SK-N-MC (cell line): ENCODE measurements around the gene PRKN.
"Not testable (repeated sequence)": the region's sequence is repeated elsewhere in the genome, so short reads cannot be mapped to it uniquely, and the experiment has no call there.

Experiments used
- DNase-seq: peaks from one replicate; pipeline ENCODE4 v3.0.0-alpha.2; 2011; ENCODE audit warnings: low read depth, low spot score
- H3K27ac ChIP-seq: fragments of 200-600 bp; sonication (generic); 2 replicates; pipeline ENCODE4 v1.5.1; 2016; ENCODE audit warnings: mixed run types
- H3K36me3 ChIP-seq: fragments of 200-600 bp; sonication (generic); 2 replicates; pipeline ENCODE4 v1.6.1; 2017; ENCODE audit warnings: antibody characterized with exemption, low read length, mixed read lengths; ENCODE audit not compliant: insufficient read depth
- H3K4me3 ChIP-seq: fragments of 200-600 bp; sonication (generic); 2 replicates; pipeline ENCODE4 v1.5.1; 2016
- H3K9ac ChIP-seq: fragments of 200-600 bp; sonication (generic); 2 replicates; pipeline ENCODE4 v1.8.0; 2017; ENCODE audit warnings: mixed run types, mixed read lengths; ENCODE audit not compliant: insufficient read length
- H3K9me3 ChIP-seq: fragments of 200-600 bp; sonication (generic); 2 replicates; pipeline ENCODE4 v1.6.1; 2017; ENCODE audit warnings: low read depth, mild to moderate bottlenecking, antibody characterized with exemption, low read length, moderate library complexity, mixed read lengths
- EZH2 ChIP-seq: fragments of 200-600 bp; sonication (generic); IDR thresholded peaks from one replicate; pipeline ENCODE4 v1.6.1; 2017; ENCODE audit warnings: antibody characterized with exemption
- FOXP2 ChIP-seq: optimal IDR thresholded peaks from 2 replicates; pipeline ENCODE3; 2011; ENCODE audit warnings: mild to moderate bottlenecking, moderate library complexity; ENCODE audit not compliant: insufficient read depth; ENCODE audit errors: extremely low read length, control extremely low read depth
- POLR2AphosphoS5 ChIP-seq: IDR thresholded peaks from 2 replicates; pipeline ENCODE4 v1.6.1; 2012; ENCODE audit warnings: mild to moderate bottlenecking, low read depth, low read length, borderline replicate concordance

Gene PRKN

GRCh38 chr6:161880056-161880455 is 847.5 kb downstream of the PRKN start:
- Histone ChIP-seq H3K9me3 (no peaks in the 10 kb centered on the region), H3K4me3 (no peak overlapping the region), H3K9ac (no peak overlapping the region), H3K36me3 (no peaks in the 10 kb centered on the region), H3K27ac (no peak overlapping the region)
- TF ChIP-seq FOXP2, result no peak
- TF ChIP-seq POLR2AphosphoS5, result no peak
- no peak for TF ChIP-seq EZH2
- no peak for DNase-seq

GRCh38 chr6:161876231-161876630 is 851.3 kb downstream of the PRKN start:
- DNase-seq, result no peak

GRCh38 chr6:161870236-161870901 is 857.2 kb downstream of the PRKN start:
- DNase-seq, result no peak
- Histone ChIP-seq H3K27ac (no peak overlapping the region), H3K9me3 (no peaks in the 10 kb centered on the region), H3K4me3 (no peak overlapping the region), H3K9ac (no peak overlapping the region), H3K36me3 (no peaks in the 10 kb centered on the region)
- TF ChIP-seq EZH2 (no peak), POLR2AphosphoS5 (no peak), FOXP2 (no peak)

More at GRCh38 chr6:161876231-161876630, 851.3 kb downstream of the PRKN start:
- H3K36me3 ChIP-seq, result no peaks in the 10 kb centered on the region
- no peak overlapping the region for H3K4me3 ChIP-seq
- no peak for TF ChIP-seq FOXP2
- TF ChIP-seq POLR2AphosphoS5, result no peak
- no peak for TF ChIP-seq EZH2
- no peak overlapping the region for H3K9ac ChIP-seq
- no peaks in the 10 kb centered on the region for H3K9me3 ChIP-seq
- H3K27ac ChIP-seq, result no peak overlapping the region

GRCh38 chr6:161869491-161869890 is 858.1 kb downstream of the PRKN start:
- no peak for TF ChIP-seq POLR2AphosphoS5
- TF ChIP-seq FOXP2, result no peak
- TF ChIP-seq EZH2, result no peak
- DNase-seq, result no peak
- Histone ChIP-seq H3K4me3 (no peak overlapping the region), H3K9ac (no peak overlapping the region), H3K27ac (no peak overlapping the region), H3K36me3 (no peaks in the 10 kb centered on the region), H3K9me3 (no peaks in the 10 kb centered on the region)

- Histone ChIP-seq H3K9me3 (no peaks in the 10 kb centered on the region), H3K27ac (no peak overlapping the region), H3K4me3 (no peak overlapping the region), H3K9ac (no peak overlapping the region), H3K36me3 (no peaks in the 10 kb centered on the region)
- DNase-seq, result no peak
- TF ChIP-seq EZH2 (no peak), POLR2AphosphoS5 (no peak)
Measured at GRCh38 chr6:161866570-161866969, 861.0 kb downstream of the PRKN start.

- H3K9ac ChIP-seq, DNase-seq, H3K36me3 ChIP-seq, H3K9me3 ChIP-seq, H3K4me3 ChIP-seq, H3K27ac ChIP-seq: not testable (repeated sequence)
Measured at GRCh38 chr6:161861061-161861460, 866.5 kb downstream of the PRKN start.

- H3K9me3 ChIP-seq, result no peaks in the 10 kb centered on the region
- no peak overlapping the region for H3K4me3 ChIP-seq
- H3K27ac ChIP-seq, result no peak overlapping the region
- H3K36me3 ChIP-seq, result no peaks in the 10 kb centered on the region
- TF ChIP-seq EZH2, result no peak
- TF ChIP-seq FOXP2, result no peak
- no peak for TF ChIP-seq POLR2AphosphoS5
- DNase-seq, result no peak
- H3K9ac ChIP-seq, result no peak overlapping the region
Measured at GRCh38 chr6:161853657-161854056, 873.9 kb downstream of the PRKN start.

- not testable (repeated sequence) for DNase-seq, H3K9ac ChIP-seq, H3K27ac ChIP-seq, H3K36me3 ChIP-seq, H3K9me3 ChIP-seq, H3K4me3 ChIP-seq
Measured at GRCh38 chr6:161851486-161851885, 876.1 kb downstream of the PRKN start.

- Histone ChIP-seq H3K4me3 (no peak overlapping the region), H3K9me3 (no peaks in the 10 kb centered on the region), H3K27ac (no peak overlapping the region), H3K9ac (no peak overlapping the region), H3K36me3 (no peaks in the 10 kb centered on the region)
- no peak for TF ChIP-seq POLR2AphosphoS5
- TF ChIP-seq EZH2, result no peak
- TF ChIP-seq FOXP2, result no peak
- DNase-seq, result no peak
Measured at GRCh38 chr6:161850562-161850961, 877.0 kb downstream of the PRKN start.

- Histone ChIP-seq H3K4me3 (no peak overlapping the region), H3K27ac (no peak overlapping the region), H3K9ac (no peak overlapping the region), H3K36me3 (no peaks in the 10 kb centered on the region), H3K9me3 (no peaks in the 10 kb centered on the region)
- TF ChIP-seq POLR2AphosphoS5 (no peak), FOXP2 (no peak), EZH2 (no peak)
- no peak for DNase-seq
Measured at GRCh38 chr6:161847628-161848027, 879.9 kb downstream of the PRKN start.
